Lower lobe of right lung (tissue), 2 donors: ENCODE measurements around the gene INSIG1. TPM values are rescaled to one million over a fixed set of nuclear protein-coding genes. Genes with fewer than 3 reads are reported as not detected.

ENCODE experiments used
- ATAC-seq, 2 donors: fragments of 200-7000 bp; cut with Tn5 transposase; one replicate each; pipeline ENCODE4 v1.9.1; 2020 to 2022; ENCODE audit warnings: mild to moderate bottlenecking in 2 of 2, moderate library complexity in 2 of 2
- DNase-seq: peaks from one replicate; pipeline ENCODE4 v3.0.0-alpha.2; 2020
- H3K27ac ChIP-seq: fragments of 200-600 bp; one replicate; pipeline ENCODE4 v1.8.0; 2022
- H3K27me3 ChIP-seq: fragments of 200-600 bp; one replicate; pipeline ENCODE4 v1.8.0; 2022; ENCODE audit warnings: low read depth
- H3K36me3 ChIP-seq: fragments of 200-600 bp; one replicate; pipeline ENCODE4 v1.8.0; 2022; ENCODE audit warnings: mild to moderate bottlenecking
- H3K4me1 ChIP-seq: fragments of 200-600 bp; one replicate; pipeline ENCODE4 v1.8.0; 2022
- H3K4me3 ChIP-seq: fragments of 200-600 bp; one replicate; pipeline ENCODE4 v1.8.0; 2022; ENCODE audit warnings: mild to moderate bottlenecking
- H3K9me3 ChIP-seq: fragments of 200-600 bp; one replicate; pipeline ENCODE4 v1.8.0; 2022
- CTCF ChIP-seq: fragments of 200-600 bp; IDR thresholded peaks from one replicate; pipeline ENCODE4 v1.8.0; 2022; ENCODE audit warnings: antibody characterized with exemption, mild to moderate bottlenecking
- intact Hi-C: fragments of 100-400 bp; cut with DNase I; formaldehyde crosslinking; loops from one replicate; pipeline ENCODE4 v1.11.0; 2022
- total RNA-seq: library from RNA; stranded (reverse); fragmentation: NEBNext Ultra II Directional; extraction: Animal tissue kit (Norgen Biotek cat#: 25700); gene quantifications from one replicate; pipeline ENCODE4 v1.2.1, GENCODE V29; 2021
- donor health status: DM: no; HTN: yes; CAD: no; lungs with severe emphysema.

The INSIG1 gene
- total RNA-seq, 1 donor from 2014 or later: 70.9 TPM

GRCh38 chr7:155358066-155358947 is 60.6 kb downstream of the INSIG1 start:
- Histone ChIP-seq H3K27me3 (peaks cover 74% of the 10 kb centered on the region), H3K9me3 (no peaks in the 10 kb centered on the region), H3K27ac (no peak overlapping the region), H3K4me3 (no peak overlapping the region), H3K36me3 (no peaks in the 10 kb centered on the region), H3K4me1 (no peaks in the 10 kb centered on the region)
- intact Hi-C loops: no loop called here
- ATAC-seq (no peak), DNase-seq (peak; percentile 38)
- no peak for TF ChIP-seq CTCF

- peaks cover 78% of the 10 kb centered on the region for H3K27me3 ChIP-seq
- H3K4me3 ChIP-seq: no peak overlapping the region
- no peak for TF ChIP-seq CTCF
- ATAC-seq (no peak), DNase-seq (no peak)
- H3K36me3 ChIP-seq: no peaks in the 10 kb centered on the region
- H3K27ac ChIP-seq: no peak overlapping the region
- intact Hi-C loops: no loop called here
- H3K4me1 ChIP-seq: no peaks in the 10 kb centered on the region
- H3K9me3 ChIP-seq: no peaks in the 10 kb centered on the region
Measured at GRCh38 chr7:155358948-155359712, 61.5 kb downstream of the INSIG1 start.

Other genes with a start within 250 kb of the INSIG1 start
- not detected for gene HTR5A, start 227.6 kb upstream of the INSIG1 start, total RNA-seq
- gene EN2, start 160.3 kb downstream of the INSIG1 start, total RNA-seq: not detected
- not detected for gene CNPY1, start 248.7 kb downstream of the INSIG1 start, total RNA-seq